HUDEP-2 (cell line): ENCODE data around the gene LDLRAD1.
"Not testable (repeated sequence)": the region's sequence is repeated elsewhere in the genome, so short reads cannot be mapped to it uniquely, and the experiment has no call there.

ENCODE experiments used
- DNase-seq, 76 experiments: peaks; one replicate each; lab custom pipeline; 2025; ENCODE audit not compliant: unreplicated experiment in 76 of 76; lab: John Stamatoyannopoulos, UW

Gene LDLRAD1

DNA sequence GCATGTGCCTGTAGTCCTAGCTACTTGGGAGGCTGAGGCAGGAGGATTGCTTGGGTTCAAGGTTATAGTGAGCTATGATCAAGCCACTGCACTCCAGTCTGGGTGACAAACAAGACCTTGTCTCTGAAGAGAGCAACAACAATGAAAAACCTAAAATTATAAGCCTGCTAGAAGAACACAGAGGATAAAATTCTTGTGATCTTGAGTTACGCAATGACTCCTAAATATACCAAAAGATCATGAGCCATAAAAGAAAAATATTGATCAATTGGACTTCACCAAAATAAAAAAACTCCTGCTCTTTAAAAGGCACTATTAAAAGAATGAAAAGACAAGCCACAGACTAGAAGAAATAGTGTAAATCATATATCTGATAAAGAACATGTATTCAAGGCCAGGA, 22.3 kb downstream of the LDLRAD1 start:
- DNase-seq, result no peak

- DNase-seq, result not testable (repeated sequence)
These were observed 23.5 kb downstream of the LDLRAD1 start for GRCh38 chr1:53994516-53994915.

- DNase-seq, result peak in 20 of 76 experiments; percentile 0 to 43 (median 12)
These were observed 25.7 kb downstream of the LDLRAD1 start for GRCh38 chr1:53992085-53992874.

DNA sequence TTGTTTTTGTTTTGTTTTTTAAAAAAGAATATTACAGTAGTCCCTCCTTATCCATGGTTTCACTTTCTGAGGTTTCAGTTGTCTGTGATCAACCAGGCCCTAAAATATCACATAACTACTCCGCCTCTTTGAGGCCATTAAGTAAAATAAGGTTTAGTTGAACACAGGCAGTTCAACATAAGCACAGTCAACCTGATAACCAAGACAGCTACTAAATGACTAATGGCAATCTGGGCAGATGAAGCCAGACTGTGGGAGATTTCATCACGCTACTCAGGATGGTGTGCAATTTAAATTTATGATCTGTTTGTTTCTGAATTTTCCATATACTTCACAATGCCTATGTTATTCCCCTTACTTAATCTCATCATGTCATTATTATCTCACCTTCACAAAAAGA, 30.1 kb downstream of the LDLRAD1 start:
- no peak for DNase-seq

DNA sequence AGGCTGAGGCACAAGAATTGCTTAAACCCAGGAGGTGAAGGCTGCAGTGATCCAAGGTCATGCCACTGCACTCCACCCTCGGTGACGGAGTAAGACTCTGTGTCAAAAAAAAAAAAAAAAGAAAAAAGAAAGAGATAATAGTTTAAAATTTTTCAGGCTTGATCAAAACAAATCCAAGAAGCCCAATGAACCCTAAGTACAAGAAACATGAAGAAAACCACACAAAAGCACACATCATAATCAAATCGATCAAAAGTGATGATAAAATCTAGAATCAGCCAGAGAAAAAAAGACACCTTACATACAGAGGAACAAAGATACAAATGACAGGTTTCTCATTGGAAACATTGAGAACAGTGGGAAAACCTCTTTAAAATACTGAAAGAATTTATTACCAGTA, 31.5 kb downstream of the LDLRAD1 start:
- no peak for DNase-seq

DNA sequence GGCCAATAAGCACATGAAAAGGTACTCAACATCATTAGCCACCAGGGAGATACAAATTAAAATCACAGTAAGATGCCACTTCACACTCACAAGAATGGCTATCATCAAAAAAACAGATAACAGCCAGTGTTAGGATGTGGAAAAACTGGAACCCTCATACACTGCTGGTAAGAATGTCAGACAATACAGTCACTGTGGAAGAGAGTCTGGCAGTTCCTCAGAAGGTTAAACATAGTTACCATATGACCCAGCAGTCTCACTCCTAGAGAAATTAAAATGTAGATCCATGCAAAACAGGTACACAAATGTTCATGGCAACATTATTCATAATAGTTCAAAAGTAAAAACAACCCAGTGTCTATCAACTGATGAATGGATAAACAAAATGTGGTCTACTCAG, 33.3 kb downstream of the LDLRAD1 start:
- no peak for DNase-seq

DNA sequence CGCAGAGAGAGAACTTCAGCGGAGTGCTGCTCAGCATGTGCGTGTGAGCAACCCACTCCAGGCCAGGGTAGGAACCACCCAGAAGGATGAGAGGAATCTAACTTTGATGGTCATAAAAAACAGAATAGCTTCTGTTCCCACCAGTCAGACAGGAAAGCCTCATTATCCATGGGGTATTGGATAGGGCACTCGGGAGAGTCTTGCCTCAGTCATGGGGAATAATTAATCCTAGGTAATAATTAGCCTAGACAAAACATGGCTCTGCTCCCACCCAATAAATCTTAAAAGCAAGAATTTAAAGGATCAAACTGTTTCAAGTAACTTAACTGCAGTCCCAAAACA, 35.3 kb downstream of the LDLRAD1 start:
- no peak for DNase-seq

DNA sequence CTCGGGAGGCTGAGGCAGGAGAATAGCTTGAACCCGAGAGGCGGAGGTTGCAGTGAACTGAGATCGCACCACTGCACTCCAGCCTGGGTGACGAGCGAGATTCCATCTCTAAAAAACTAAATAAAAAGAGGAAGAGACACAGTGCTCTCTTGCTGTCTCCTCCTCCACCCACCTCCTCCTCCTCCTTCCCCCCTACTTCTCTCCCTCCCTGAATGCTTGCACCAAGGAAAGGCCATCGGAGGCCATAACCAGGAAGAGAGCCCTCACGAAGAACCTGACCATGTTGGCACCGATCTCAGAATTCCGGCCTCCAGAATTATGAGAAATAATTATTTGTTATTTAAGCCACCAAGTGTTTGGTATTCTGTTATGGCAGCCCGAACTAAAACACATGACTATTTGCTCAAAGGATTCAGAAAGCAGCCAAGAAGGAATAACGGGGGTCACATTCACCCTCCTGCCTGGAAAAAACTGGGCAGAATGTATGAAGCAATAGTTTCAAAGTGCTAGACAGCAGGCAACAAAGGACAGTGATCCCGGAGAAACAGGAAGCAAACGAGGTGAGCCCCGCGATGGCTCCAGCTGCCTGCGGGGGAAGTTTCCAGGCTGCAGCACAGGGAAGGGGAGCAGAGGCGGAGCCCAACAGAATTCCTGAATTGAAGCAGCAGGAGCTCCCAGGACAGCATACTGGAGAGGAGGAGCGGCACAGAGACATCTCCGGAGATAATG, 35.8 kb downstream of the LDLRAD1 start:
- DNase-seq, result no peak

DNA sequence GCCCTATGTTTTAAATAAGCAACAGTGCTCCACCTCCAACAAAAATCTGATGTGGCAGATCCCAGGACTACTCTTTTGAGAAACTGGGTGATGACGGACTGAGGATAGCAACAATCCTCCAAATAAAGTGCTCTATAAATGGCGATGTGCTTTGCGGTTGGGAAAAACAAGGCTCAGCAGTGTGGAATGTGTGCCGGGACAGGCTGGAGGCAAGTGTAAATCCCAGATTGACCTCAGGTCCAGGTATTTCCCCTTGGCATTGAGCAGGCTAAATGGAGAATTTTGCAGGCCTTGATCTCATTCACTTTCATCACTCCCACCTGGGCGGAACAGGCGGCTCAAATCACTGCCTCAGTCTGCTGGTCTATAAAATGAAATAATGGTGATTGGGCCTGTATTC, 36.8 kb downstream of the LDLRAD1 start:
- no peak for DNase-seq

DNA sequence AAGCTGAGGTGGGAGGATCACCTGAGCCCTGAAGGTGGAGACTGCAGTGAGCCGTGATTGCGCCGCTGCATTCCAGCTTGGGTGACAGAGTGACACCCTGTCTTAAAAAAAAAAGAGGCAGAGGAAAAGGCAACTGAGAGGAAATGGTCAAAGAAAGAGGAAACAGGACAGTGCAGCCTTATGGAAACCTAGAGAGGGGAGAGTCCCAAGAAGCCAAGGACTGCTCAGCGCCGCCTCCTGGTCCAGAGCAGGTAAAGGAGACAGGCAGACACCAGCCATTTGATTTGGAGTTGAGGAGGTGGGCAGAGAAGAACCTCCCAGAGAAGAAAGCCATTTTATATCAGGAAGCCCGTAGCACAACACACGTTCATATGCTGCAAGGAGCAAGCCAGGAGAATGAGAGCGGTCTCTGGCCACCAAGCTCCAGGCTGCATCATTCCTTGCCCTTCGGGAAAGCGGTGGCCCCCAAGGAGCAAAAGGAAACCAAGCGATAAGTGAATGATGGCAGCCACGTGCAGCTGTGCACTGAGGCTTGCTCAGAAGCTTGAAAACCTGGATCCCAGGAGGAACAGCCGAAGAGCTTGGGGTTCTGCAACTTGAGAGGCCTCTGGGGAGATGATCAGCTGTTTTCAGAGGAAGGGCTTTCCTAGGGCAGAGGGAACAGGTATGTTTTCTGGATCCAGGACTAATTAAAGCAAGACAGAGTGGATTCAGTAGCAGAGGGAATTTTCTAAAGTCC, 38.1 kb downstream of the LDLRAD1 start:
- no peak for DNase-seq

- no peak for DNase-seq
These were observed 42.1 kb downstream of the LDLRAD1 start for GRCh38 chr1:53975861-53976260.

- no peak for DNase-seq
These were observed 46.3 kb downstream of the LDLRAD1 start for GRCh38 chr1:53971718-53972117.

DNA sequence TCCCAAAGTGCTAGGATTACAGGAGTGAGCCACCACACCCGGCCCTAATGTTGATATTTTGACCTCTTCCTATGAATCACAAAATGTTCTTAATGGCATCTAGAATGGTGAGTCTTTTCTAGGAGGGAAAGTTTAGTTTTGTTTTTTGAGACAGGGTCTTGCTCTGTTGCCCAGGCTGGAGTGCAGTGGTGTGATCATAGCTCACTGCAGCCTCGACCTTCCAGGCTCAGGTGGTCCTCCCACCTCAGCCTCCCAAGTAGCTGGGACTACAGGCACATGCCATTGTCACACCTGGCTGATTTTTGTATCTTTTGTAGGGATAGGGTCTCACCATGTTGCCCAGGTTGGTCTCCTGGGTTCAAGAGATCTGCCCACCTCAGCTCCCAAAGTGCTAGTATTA, 48.7 kb downstream of the LDLRAD1 start:
- not testable (repeated sequence) for DNase-seq

- DNase-seq, result no peak
These were observed 49.9 kb downstream of the LDLRAD1 start for GRCh38 chr1:53968125-53968513.

DNA sequence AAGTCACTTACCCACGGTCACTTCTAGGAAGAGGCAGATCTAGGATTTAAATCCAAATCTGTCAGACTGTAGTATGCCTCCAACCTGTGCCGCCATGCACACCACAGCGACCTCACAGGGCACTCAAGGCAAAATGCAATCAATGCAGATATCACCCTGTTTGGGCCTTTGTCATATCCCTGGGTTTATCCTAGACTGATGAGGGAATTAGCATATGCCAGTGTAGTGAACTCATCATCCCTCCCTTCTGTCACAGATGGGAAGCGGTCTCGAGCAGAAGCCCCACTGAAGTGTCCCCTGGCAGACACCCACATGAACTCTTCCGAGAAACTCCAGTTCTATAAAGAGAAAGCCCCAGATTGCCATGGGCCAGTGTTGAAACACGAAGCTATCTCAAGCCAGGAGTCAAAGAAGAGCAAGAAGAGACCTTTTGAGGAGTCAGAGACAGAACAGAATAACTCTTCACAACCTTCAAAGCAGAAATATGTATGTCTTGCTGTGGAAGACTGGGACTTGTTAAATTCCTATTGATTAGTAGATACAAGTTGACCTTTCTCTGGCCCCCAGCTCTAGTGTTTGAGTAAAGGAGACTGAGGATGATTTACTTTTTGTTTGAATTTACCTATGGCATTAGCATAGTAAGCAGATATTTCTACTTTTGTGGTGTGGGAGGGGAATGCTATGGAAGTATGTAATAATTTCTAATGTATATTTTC, 50.4 kb downstream of the LDLRAD1 start:
- DNase-seq, result no peak

- DNase-seq, result no peak
These were observed 51.2 kb downstream of the LDLRAD1 start for GRCh38 chr1:53966794-53967193.

- DNase-seq, result no peak
These were observed 53.9 kb downstream of the LDLRAD1 start for GRCh38 chr1:53964109-53964508.

GRCh38 chr1:53963460-53963859, 54.5 kb downstream of the LDLRAD1 start:
- DNase-seq, result no peak

DNA sequence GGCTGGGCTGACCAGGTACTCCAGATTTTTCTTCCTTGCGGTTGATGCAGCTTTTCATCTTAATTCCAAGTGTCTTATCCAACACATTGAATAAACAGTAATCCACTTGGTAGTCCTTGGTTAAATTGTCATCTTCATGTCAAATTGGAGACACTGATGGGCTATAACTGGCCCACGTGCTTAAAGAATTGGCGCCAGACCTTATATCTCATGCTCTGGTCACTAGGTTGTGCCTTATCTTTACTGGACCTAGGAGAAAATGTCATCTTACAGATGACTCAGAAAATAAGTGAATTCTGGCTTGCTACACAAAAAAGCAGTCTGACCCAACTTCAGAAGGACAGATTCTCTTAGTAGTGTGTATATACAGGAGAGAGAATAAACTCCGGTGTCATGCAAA, 55.6 kb downstream of the LDLRAD1 start:
- no peak for DNase-seq

DNA sequence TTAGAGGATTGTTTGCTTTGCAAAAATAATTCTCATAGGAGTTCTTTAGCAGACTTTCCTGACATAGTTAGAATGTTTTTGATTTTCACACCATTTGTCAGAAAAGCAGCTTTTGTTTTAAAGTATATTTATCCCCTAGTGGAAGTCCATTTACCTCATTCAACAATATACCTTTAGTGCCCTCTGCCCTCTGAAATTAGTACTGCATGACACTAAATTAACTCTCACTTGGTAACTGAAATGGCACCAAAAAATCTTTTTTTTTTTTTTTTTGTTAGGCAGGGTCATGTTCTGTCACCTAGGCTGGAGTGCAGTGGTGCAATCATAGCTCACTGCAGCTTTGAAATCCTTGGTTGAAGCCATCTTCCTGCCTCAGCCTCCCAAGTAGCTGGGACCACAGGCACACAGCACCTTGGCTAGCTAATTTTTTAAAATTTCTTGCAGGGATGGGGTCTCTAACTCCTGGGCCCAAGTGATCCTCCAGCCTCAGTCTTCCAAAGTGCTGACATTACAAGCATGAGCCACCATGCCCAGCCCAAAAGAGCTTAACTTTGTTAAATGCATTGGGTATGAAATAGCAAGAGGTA, 58.2 kb downstream of the LDLRAD1 start:
- peak in 19 of 76 experiments; percentile 1 to 32 (median 15) for DNase-seq
